NCI-H1105 (cell line): Measurements from ENCODE around the gene TPK1.

Experiments
- DNase-seq: peaks from one replicate; lab custom pipeline; 2025; lab: John Stamatoyannopoulos, UW

Gene TPK1

GRCh38 chr7:144407266-144407931 lies 428.5 kb downstream of the TPK1 start:
- peak; percentile 80 for DNase-seq

- no peak for DNase-seq
Measured at GRCh38 chr7:144404946-144405345, 430.9 kb downstream of the TPK1 start.

GRCh38 chr7:144403649-144404061 lies 432.2 kb downstream of the TPK1 start, which contains the start of gene NOBOX:
NOBOX (minus strand) TSS chr7:144403693.
- no peak for DNase-seq

GRCh38 chr7:144403102-144403501 lies 432.8 kb downstream of the TPK1 start:
- no peak for DNase-seq
